ENCODE results near the gene CATSPERZ.

Gene CATSPERZ

DNA sequence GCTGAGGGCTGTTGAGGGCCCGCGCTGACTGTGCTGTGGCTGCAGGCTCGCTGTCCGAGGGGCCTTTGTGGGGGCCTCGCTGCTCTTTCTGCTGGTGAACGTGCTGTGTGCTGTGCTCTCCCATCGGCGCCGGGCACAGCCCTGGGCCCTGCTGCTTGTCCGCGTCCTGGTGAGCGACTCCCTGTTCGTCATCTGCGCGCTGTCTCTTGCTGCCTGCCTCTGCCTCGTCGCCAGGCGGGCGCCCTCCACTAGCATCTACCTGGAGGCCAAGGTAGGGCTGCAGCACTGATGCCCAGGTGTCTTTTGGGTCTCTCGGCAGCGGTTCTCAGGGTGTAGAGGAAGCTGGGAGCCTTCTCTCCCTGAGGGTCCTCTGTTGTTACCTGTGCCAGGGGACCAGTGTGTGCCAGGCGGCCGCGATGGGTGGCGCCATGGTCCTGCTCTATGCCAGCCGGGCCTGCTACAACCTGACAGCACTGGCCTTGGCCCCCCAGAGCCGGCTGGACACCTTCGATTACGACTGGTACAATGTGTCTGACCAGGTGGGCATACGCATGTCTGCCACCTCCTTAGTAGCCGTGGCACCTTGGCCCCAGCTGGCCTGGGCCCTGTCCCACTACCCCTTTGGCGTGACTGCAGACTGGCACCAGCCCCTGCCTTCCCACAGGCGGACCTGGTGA, 12.3 kb upstream of the CATSPERZ start:
- Histone ChIP-seq H2AFZ (ENCODE audit: insufficient read depth, low read length, poor library complexity) (no peak overlapping the region), H3K23ac (ENCODE audit: low read length) (no peak overlapping the region), H3K4me3 (ENCODE audit: low read depth, low read length) (no peak overlapping the region), H3K36me3 (ENCODE audit: control insufficient read depth in 1 of 2, insufficient read depth in 2 of 2, low read length in 2 of 2) (peaks cover 6 to 11% of the 10 kb centered on the region in 2 experiments), H3K4ac (ENCODE audit: low read depth, low read length) (no peak overlapping the region), H3K79me1 (ENCODE audit: low read length) (peaks cover 14% of the 10 kb centered on the region), H3K4me1 (ENCODE audit: control insufficient read depth in 1 of 2, insufficient read depth in 2 of 2, low read length in 2 of 2) (peaks cover 16 to 24% of the 10 kb centered on the region in 2 experiments), H2BK120ac (ENCODE audit: insufficient read depth, low read length, poor library complexity) (no peak overlapping the region), H3K18ac (ENCODE audit: low read length) (no peak overlapping the region), H3K9me3 (ENCODE audit: insufficient read depth, low read depth, low read length) (peaks cover 5% of the 10 kb centered on the region), H2BK12ac (ENCODE audit: low read length) (no peak overlapping the region), H2BK5ac (ENCODE audit: low read depth, low read length, poor library complexity) (no peak overlapping the region), H3K4me2 (ENCODE audit: low read length) (no peak overlapping the region), H3K14ac (ENCODE audit: low read length) (no peak overlapping the region), H2AK5ac (ENCODE audit: low read length) (no peak overlapping the region), H4K91ac (ENCODE audit: low read depth, low read length) (no peak overlapping the region), H4K8ac (ENCODE audit: low read depth, low read length) (no peak overlapping the region), H3K27ac (ENCODE audit: low read depth, low read length) (no peak overlapping the region), H3K79me2 (ENCODE audit: control insufficient read depth, insufficient read depth, low read length, poor library complexity) (peaks cover 7% of the 10 kb centered on the region), H3K9ac (ENCODE audit: low read length) (no peak overlapping the region), H4K12ac (ENCODE audit: low read depth, low read length) (no peak overlapping the region), H3K27me3 (ENCODE audit: insufficient read depth, low read length) (peaks cover 25% of the 10 kb centered on the region)
- DNase-seq, result no peak
- no CpG with 5 or more reads among the region's 33 CpGs for WGBS (ENCODE audit: extremely low coverage, insufficient coverage, insufficient read length)

DNA sequence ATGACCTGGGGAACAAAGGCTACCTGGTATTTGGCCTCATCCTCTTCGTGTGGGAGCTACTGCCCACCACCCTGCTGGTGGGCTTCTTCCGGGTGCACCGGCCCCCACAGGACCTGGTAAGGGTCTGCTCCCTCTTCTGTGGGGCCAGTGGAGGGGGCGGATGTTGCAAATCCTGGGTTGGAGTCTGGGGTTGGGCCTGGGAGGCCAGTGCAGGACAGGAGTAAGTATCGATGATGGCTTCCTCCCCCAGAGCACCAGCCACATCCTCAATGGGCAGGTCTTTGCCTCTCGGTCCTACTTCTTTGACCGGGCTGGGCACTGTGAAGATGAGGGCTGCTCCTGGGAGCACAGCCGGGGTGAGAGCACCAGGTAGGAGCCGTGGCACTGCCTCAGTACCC, 11.8 kb upstream of the CATSPERZ start:
- no peak overlapping the region for H3K9ac ChIP-seq (ENCODE audit: low read length)
- no peak overlapping the region for H3K14ac ChIP-seq (ENCODE audit: low read length)
- no peak for DNase-seq
- H2AFZ ChIP-seq (ENCODE audit: insufficient read depth, low read length, poor library complexity), result no peak overlapping the region
- H2BK120ac ChIP-seq (ENCODE audit: insufficient read depth, low read length, poor library complexity), result no peak overlapping the region
- no peak overlapping the region for H2BK5ac ChIP-seq (ENCODE audit: low read depth, low read length, poor library complexity)
- H4K12ac ChIP-seq (ENCODE audit: low read depth, low read length), result no peak overlapping the region
- no peak overlapping the region for H3K23ac ChIP-seq (ENCODE audit: low read length)
- H3K9me3 ChIP-seq (ENCODE audit: insufficient read depth, low read depth, low read length), result peaks cover 3% of the 10 kb centered on the region
- no peak overlapping the region for H3K4me3 ChIP-seq (ENCODE audit: low read depth, low read length)
- H3K18ac ChIP-seq (ENCODE audit: low read length), result no peak overlapping the region
- WGBS (ENCODE audit: extremely low coverage, insufficient coverage, insufficient read length), result no CpG with 5 or more reads among the region's 9 CpGs
- peaks cover 6 to 11% of the 10 kb centered on the region in 2 experiments for H3K36me3 ChIP-seq (ENCODE audit: control insufficient read depth in 1 of 2, insufficient read depth in 2 of 2, low read length in 2 of 2)
- H3K4ac ChIP-seq (ENCODE audit: low read depth, low read length), result no peak overlapping the region
- H3K79me1 ChIP-seq (ENCODE audit: low read length), result peaks cover 14% of the 10 kb centered on the region
- peaks cover 7% of the 10 kb centered on the region for H3K79me2 ChIP-seq (ENCODE audit: control insufficient read depth, insufficient read depth, low read length, poor library complexity)
- H2BK12ac ChIP-seq (ENCODE audit: low read length), result no peak overlapping the region
- H4K8ac ChIP-seq (ENCODE audit: low read depth, low read length), result no peak overlapping the region
- H3K4me2 ChIP-seq (ENCODE audit: low read length), result no peak overlapping the region
- H4K91ac ChIP-seq (ENCODE audit: low read depth, low read length), result no peak overlapping the region
- no peak overlapping the region for H3K27ac ChIP-seq (ENCODE audit: low read depth, low read length)
- peaks cover 31% of the 10 kb centered on the region for H3K27me3 ChIP-seq (ENCODE audit: insufficient read depth, low read length)
- peaks cover 16 to 22% of the 10 kb centered on the region in 2 experiments for H3K4me1 ChIP-seq (ENCODE audit: control insufficient read depth in 1 of 2, insufficient read depth in 2 of 2, low read length in 2 of 2)
- H2AK5ac ChIP-seq (ENCODE audit: low read length), result no peak overlapping the region

DNA sequence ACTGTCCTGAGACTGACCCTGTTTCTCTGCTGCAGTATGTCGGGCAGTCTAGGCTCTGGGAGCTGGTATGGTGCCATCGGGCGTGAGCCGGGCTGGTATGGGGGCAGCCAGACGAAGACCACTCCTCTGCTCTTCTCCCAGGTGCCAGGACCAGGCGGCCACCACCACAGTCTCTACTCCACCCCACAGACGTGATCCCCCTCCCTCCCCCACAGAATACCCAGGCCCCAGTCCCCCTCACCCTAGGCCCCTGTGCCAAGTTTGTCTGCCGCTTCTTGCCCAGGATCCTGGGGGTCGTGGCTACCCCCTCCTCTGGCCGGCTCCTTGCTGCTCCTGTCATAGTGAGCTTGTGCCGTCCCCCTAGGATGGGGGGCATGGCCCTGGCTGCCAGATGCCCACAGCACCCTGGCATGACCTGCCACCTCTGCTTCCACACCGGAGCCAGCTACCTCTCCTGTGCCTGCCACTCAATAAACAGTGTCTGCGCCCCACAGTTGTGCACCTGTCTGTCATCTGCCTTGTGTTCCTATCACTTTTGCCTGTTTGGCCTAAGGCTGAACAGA, 11.1 kb upstream of the CATSPERZ start:
- peaks cover 14% of the 10 kb centered on the region for H3K79me1 ChIP-seq (ENCODE audit: low read length)
- H2AFZ ChIP-seq (ENCODE audit: insufficient read depth, low read length, poor library complexity), result no peak overlapping the region
- H3K36me3 ChIP-seq (ENCODE audit: control insufficient read depth in 1 of 2, insufficient read depth in 2 of 2, low read length in 2 of 2), result peaks cover 6 to 11% of the 10 kb centered on the region in 2 experiments
- H3K27ac ChIP-seq (ENCODE audit: low read depth, low read length), result no peak overlapping the region
- no peak overlapping the region for H3K4ac ChIP-seq (ENCODE audit: low read depth, low read length)
- no peak overlapping the region for H3K9ac ChIP-seq (ENCODE audit: low read length)
- no peak for DNase-seq
- H3K9me3 ChIP-seq (ENCODE audit: insufficient read depth, low read depth, low read length), result peaks cover 5% of the 10 kb centered on the region
- peaks cover 6% of the 10 kb centered on the region for H3K79me2 ChIP-seq (ENCODE audit: control insufficient read depth, insufficient read depth, low read length, poor library complexity)
- H3K4me2 ChIP-seq (ENCODE audit: low read length), result no peak overlapping the region
- H4K12ac ChIP-seq (ENCODE audit: low read depth, low read length), result no peak overlapping the region
- peaks cover 34% of the 10 kb centered on the region for H3K27me3 ChIP-seq (ENCODE audit: insufficient read depth, low read length)
- H3K14ac ChIP-seq (ENCODE audit: low read length), result no peak overlapping the region
- no peak overlapping the region for H2BK5ac ChIP-seq (ENCODE audit: low read depth, low read length, poor library complexity)
- WGBS (ENCODE audit: extremely low coverage, insufficient coverage, insufficient read length), result no CpG with 5 or more reads among the region's 13 CpGs
- H3K18ac ChIP-seq (ENCODE audit: low read length), result no peak overlapping the region
- H2BK12ac ChIP-seq (ENCODE audit: low read length), result no peak overlapping the region
- H2BK120ac ChIP-seq (ENCODE audit: insufficient read depth, low read length, poor library complexity), result no peak overlapping the region
- H3K23ac ChIP-seq (ENCODE audit: low read length), result no peak overlapping the region
- no peak overlapping the region for H4K8ac ChIP-seq (ENCODE audit: low read depth, low read length)
- H2AK5ac ChIP-seq (ENCODE audit: low read length), result no peak overlapping the region
- H4K91ac ChIP-seq (ENCODE audit: low read depth, low read length), result no peak overlapping the region
- no peak overlapping the region for H3K4me3 ChIP-seq (ENCODE audit: low read depth, low read length)
- peaks cover 12 to 16% of the 10 kb centered on the region in 2 experiments for H3K4me1 ChIP-seq (ENCODE audit: control insufficient read depth in 1 of 2, insufficient read depth in 2 of 2, low read length in 2 of 2)

DNA sequence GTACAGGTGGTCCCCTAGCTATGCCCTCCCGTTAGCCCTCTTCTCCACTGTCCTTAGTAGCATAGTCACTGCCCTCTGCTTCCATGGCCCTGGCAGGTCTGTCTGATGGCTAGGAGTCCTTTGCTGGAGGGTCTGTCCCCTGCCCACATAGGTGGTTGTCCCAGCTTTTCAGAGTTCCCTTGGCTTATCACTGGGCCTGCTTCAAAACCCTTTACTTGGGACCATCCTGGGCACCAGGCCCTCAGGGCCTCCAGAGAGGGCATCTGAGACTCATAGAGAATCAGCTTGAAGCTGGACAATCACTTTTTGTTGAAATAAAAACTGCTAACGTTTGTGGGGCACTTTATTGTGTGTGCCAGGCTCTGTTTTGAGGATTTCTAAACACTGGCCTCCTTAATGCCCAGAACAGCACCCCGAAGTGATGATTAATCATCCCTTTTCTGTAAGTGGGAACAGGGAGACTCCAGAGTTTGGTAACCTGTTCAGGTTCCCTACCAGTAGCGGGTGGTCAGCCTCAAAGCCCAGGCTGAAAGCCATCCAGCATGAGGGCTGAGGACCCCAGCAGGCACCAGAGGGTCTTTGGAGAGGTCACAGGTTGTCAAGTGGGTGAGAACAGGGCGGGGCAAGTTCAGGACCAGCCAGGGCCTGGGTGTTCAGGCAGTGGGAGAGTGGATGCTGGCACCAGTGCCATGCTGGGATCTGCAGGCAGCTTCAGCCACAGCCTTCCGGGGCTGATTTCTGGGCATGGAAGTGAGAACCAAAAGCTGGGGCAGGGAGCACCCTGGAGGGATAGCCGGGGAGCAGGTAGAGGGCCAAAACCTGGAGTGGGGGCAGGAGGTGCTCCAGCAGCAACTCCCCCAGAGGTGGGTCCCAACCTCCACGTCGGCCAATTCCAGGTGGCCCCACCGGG, 9.6 kb upstream of the CATSPERZ start:
- peaks cover 3% of the 10 kb centered on the region for H3K79me2 ChIP-seq (ENCODE audit: control insufficient read depth, insufficient read depth, low read length, poor library complexity)
- H3K18ac ChIP-seq (ENCODE audit: low read length), result no peak overlapping the region
- no peak overlapping the region for H2AFZ ChIP-seq (ENCODE audit: insufficient read depth, low read length, poor library complexity)
- peaks cover 3% of the 10 kb centered on the region for H3K79me1 ChIP-seq (ENCODE audit: low read length)
- no peak overlapping the region for H2BK120ac ChIP-seq (ENCODE audit: insufficient read depth, low read length, poor library complexity)
- WGBS (ENCODE audit: extremely low coverage, insufficient coverage, insufficient read length), result no CpG with 5 or more reads among the region's 10 CpGs
- H3K9ac ChIP-seq (ENCODE audit: low read length), result no peak overlapping the region
- no peak overlapping the region for H3K14ac ChIP-seq (ENCODE audit: low read length)
- no peak overlapping the region for H4K91ac ChIP-seq (ENCODE audit: low read depth, low read length)
- H2BK5ac ChIP-seq (ENCODE audit: low read depth, low read length, poor library complexity), result no peak overlapping the region
- H3K4me1 ChIP-seq (ENCODE audit: control insufficient read depth in 1 of 2, insufficient read depth in 2 of 2, low read length in 2 of 2), result peaks cover 10 to 14% of the 10 kb centered on the region in 2 experiments
- no peak for DNase-seq
- peaks cover 5% of the 10 kb centered on the region for H3K9me3 ChIP-seq (ENCODE audit: insufficient read depth, low read depth, low read length)
- no peak overlapping the region for H2AK5ac ChIP-seq (ENCODE audit: low read length)
- no peak overlapping the region for H3K27ac ChIP-seq (ENCODE audit: low read depth, low read length)
- H3K27me3 ChIP-seq (ENCODE audit: insufficient read depth, low read length), result peaks cover 44% of the 10 kb centered on the region
- H4K12ac ChIP-seq (ENCODE audit: low read depth, low read length), result no peak overlapping the region
- peaks cover 6 to 11% of the 10 kb centered on the region in 2 experiments for H3K36me3 ChIP-seq (ENCODE audit: control insufficient read depth in 1 of 2, insufficient read depth in 2 of 2, low read length in 2 of 2)
- no peak overlapping the region for H4K8ac ChIP-seq (ENCODE audit: low read depth, low read length)
- H3K4me2 ChIP-seq (ENCODE audit: low read length), result no peak overlapping the region
- no peak overlapping the region for H3K23ac ChIP-seq (ENCODE audit: low read length)
- H3K4me3 ChIP-seq (ENCODE audit: low read depth, low read length), result no peak overlapping the region
- no peak overlapping the region for H3K4ac ChIP-seq (ENCODE audit: low read depth, low read length)
- H2BK12ac ChIP-seq (ENCODE audit: low read length), result no peak overlapping the region

All from trophoblast cell (in vitro differentiated cells and primary cell).